ENCODE data around the gene CAMK4. TPM values are rescaled to one million over a fixed set of nuclear protein-coding genes. Genes with fewer than 3 reads are reported as not detected.

The CAMK4 gene
- total RNA-seq, 1 experiment from 2014 or later: 6.3 TPM

DNA sequence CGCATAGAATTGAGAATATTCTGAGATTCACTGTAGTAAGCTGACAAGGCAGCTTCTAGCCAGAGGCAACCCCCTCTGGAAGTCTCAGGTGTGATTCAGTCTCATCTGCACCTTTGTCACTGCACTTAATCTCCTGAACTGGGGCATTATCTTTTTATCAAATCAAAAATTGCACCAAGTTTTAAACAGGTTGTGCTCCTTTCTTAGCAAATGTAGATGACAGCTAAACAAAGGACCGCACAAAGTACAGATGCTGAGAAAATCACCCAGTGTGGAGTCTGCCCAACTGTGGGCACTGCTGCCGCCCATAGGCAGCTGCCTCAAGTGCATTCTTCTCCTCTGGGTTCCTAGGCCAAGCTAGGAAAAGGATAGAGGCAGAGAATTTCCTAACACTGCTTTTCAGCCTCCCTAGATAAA is 237.1 kb downstream of the CAMK4 start:
- peaks cover 0 to 12% (median 2%) of the 10 kb centered on the region in 3 experiments; a peak in 4 of 7 replicates for H3K36me3 Mint-ChIP-seq (ENCODE audit: insufficient read depth in 1 of 3, low read depth in 3 of 3)
- Histone ChIP-seq H3K9ac (ENCODE audit: extremely low read depth, insufficient read length, low read length) (no peak overlapping the region), H2BK5ac (ENCODE audit: insufficient read length, low read length) (no peak overlapping the region), H3K79me1 (ENCODE audit: insufficient read depth, low read depth, low read length, poor library complexity, severe bottlenecking) (no peaks in the 10 kb centered on the region), H2AFZ (ENCODE audit: low read length) (no peak overlapping the region), H3K23me2 (ENCODE audit: insufficient read length, low read depth, low read length, poor library complexity, severe bottlenecking) (no peaks in the 10 kb centered on the region), H2BK15ac (ENCODE audit: low read depth, low read length) (no peak overlapping the region), H2BK120ac (ENCODE audit: low read depth, low read length, poor library complexity, severe bottlenecking) (no peak overlapping the region), H3K27ac (ENCODE audit: insufficient read length, low read depth, low read length) (no peak overlapping the region), H3K9me3 (ENCODE audit: control insufficient read depth, low read depth, low read length) (no peaks in the 10 kb centered on the region), H3K4ac (ENCODE audit: low read depth, low read length) (no peak overlapping the region), H4K20me1 (ENCODE audit: control insufficient read depth, insufficient read depth, insufficient read length) (no peaks in the 10 kb centered on the region), H4K8ac (replicated peaks; ENCODE audit: insufficient read length, low read depth, low read length) (no peak overlapping the region), H3K4me2 (ENCODE audit: insufficient read depth, insufficient read length, low read length) (no peak overlapping the region), H2BK20ac (ENCODE audit: low read depth, low read length, poor library complexity, severe bottlenecking) (no peak overlapping the region), H2BK12ac (ENCODE audit: insufficient read length, low read depth, low read length) (no peak overlapping the region), H3K79me2 (ENCODE audit: insufficient read depth, low read length) (no peaks in the 10 kb centered on the region), H3K18ac (ENCODE audit: insufficient read length, low read depth, low read length) (no peak overlapping the region), H4K5ac (ENCODE audit: insufficient read length, low read depth, low read length) (no peak overlapping the region), H3K56ac (ENCODE audit: insufficient read length, low read depth, low read length) (no peak overlapping the region), H3K23ac (ENCODE audit: insufficient read length, low read depth, low read length) (no peak overlapping the region), H3K4me1 (ENCODE audit: insufficient read depth, low read length) (peaks cover 3% of the 10 kb centered on the region; the same call in 1 of the 2 replicates), H3K27me3 (ENCODE audit: insufficient read depth, low read length) (no peaks in the 10 kb centered on the region), H2AK5ac (ENCODE audit: insufficient read length, low read length) (no peak overlapping the region), H3T11ph (ENCODE audit: low read length) (no peak overlapping the region), H3K14ac (ENCODE audit: insufficient read depth, low read length) (no peak overlapping the region), H4K91ac (ENCODE audit: insufficient read length, low read depth, low read length) (no peak overlapping the region)
- no peak overlapping the region for H3K27ac Mint-ChIP-seq
- H3K27me3 Mint-ChIP-seq (ENCODE audit: low read depth): no peaks in the 10 kb centered on the region
- H3K4me3 Mint-ChIP-seq: no peak overlapping the region
- no CpG with 5 or more reads among the region's 3 CpGs for WGBS (ENCODE audit: extremely low coverage, insufficient read length, low lambda C conversion rate)
- TF ChIP-seq, protein P1, sequence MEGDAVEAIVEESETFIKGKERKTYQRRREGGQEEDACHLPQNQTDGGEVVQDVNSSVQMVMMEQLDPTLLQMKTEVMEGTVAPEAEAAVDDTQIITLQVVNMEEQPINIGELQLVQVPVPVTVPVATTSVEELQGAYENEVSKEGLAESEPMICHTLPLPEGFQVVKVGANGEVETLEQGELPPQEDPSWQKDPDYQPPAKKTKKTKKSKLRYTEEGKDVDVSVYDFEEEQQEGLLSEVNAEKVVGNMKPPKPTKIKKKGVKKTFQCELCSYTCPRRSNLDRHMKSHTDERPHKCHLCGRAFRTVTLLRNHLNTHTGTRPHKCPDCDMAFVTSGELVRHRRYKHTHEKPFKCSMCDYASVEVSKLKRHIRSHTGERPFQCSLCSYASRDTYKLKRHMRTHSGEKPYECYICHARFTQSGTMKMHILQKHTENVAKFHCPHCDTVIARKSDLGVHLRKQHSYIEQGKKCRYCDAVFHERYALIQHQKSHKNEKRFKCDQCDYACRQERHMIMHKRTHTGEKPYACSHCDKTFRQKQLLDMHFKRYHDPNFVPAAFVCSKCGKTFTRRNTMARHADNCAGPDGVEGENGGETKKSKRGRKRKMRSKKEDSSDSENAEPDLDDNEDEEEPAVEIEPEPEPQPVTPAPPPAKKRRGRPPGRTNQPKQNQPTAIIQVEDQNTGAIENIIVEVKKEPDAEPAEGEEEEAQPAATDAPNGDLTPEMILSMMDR (conservative IDR thresholded peaks at IDR 0.05): peak; percentile 71
- peaks cover 18 to 19% of the 10 kb centered on the region in 2 experiments for H3K4me1 Mint-ChIP-seq
- peak; percentile 66 for DNase-seq
- peaks cover 6 to 7% of the 10 kb centered on the region in 2 experiments; a peak in 4 of 5 replicates for H3K9me3 Mint-ChIP-seq
